ENCODE data around the gene ZBTB44.
A peak's percentile ranks its signal among the peaks of the same experiment; 100 is the strongest.
"Not testable (repeated sequence)": the region's sequence is repeated elsewhere in the genome, so short reads cannot be mapped to it uniquely, and the experiment has no call there.

The ZBTB44 gene

GRCh38 chr11:130314750-130315285 lies at the start of gene ZBTB44:
TSS of gene ZBTB44 (minus strand) at chr11:130314917. CDS start at chr11:130261873, 53,044 bp downstream.
- Histone ChIP-seq H3K36me3 (ENCODE audit: control insufficient read depth, insufficient read depth, low read length) (no peaks in the 10 kb centered on the region; the same call in 1 of the 2 replicates), H3K27ac (ENCODE audit: low read depth, low read length) (peak within 1 kb of the TSS; percentile 92), H3K9me3 (ENCODE audit: control insufficient read depth, insufficient read depth, low read length) (no peaks in the 10 kb centered on the region), H3K27me3 (ENCODE audit: control insufficient read depth, insufficient read depth, low read length) (no peaks in the 10 kb centered on the region), H3K9ac (ENCODE audit: low read depth, low read length) (peak within 1 kb of the TSS; percentile 48), H3K4me3 (ENCODE audit: low read depth, low read length) (peak within 1 kb of the TSS; percentile 79), H3K4me1 (ENCODE audit: control insufficient read depth, insufficient read depth, low read length) (peaks cover 51% of the 10 kb centered on the region)

- Histone ChIP-seq H3K27ac (ENCODE audit: low read depth, low read length) (no peak overlapping the region), H3K27me3 (ENCODE audit: control insufficient read depth, insufficient read depth, low read length) (no peaks in the 10 kb centered on the region), H3K4me3 (ENCODE audit: low read depth, low read length) (no peak overlapping the region), H3K4me1 (ENCODE audit: control insufficient read depth, insufficient read depth, low read length) (no peaks in the 10 kb centered on the region), H3K36me3 (ENCODE audit: control insufficient read depth, insufficient read depth, low read length) (no peaks in the 10 kb centered on the region), H3K9ac (ENCODE audit: low read depth, low read length) (no peak overlapping the region), H3K9me3 (ENCODE audit: control insufficient read depth, insufficient read depth, low read length) (peaks cover 10% of the 10 kb centered on the region)
Observed at GRCh38 chr11:130359419-130359818, 44.7 kb upstream of the ZBTB44 start.

- Histone ChIP-seq H3K4me1 (ENCODE audit: control insufficient read depth, insufficient read depth, low read length) (no peaks in the 10 kb centered on the region), H3K9ac (ENCODE audit: low read depth, low read length) (no peak overlapping the region), H3K27ac (ENCODE audit: low read depth, low read length) (no peak overlapping the region), H3K4me3 (ENCODE audit: low read depth, low read length) (no peak overlapping the region), H3K9me3 (ENCODE audit: control insufficient read depth, insufficient read depth, low read length) (peaks cover 19% of the 10 kb centered on the region), H3K27me3 (ENCODE audit: control insufficient read depth, insufficient read depth, low read length) (no peaks in the 10 kb centered on the region), H3K36me3 (ENCODE audit: control insufficient read depth, insufficient read depth, low read length) (no peaks in the 10 kb centered on the region)
Observed at GRCh38 chr11:130358398-130358797, 43.7 kb upstream of the ZBTB44 start.

GRCh38 chr11:130347261-130347660 lies 32.5 kb upstream of the ZBTB44 start:
- H3K27me3 ChIP-seq (ENCODE audit: control insufficient read depth, insufficient read depth, low read length): no peaks in the 10 kb centered on the region
- H3K9ac ChIP-seq (ENCODE audit: low read depth, low read length): no peak overlapping the region
- H3K4me1 ChIP-seq (ENCODE audit: control insufficient read depth, insufficient read depth, low read length): no peaks in the 10 kb centered on the region
- no peaks in the 10 kb centered on the region for H3K9me3 ChIP-seq (ENCODE audit: control insufficient read depth, insufficient read depth, low read length)
- H3K4me3 ChIP-seq (ENCODE audit: low read depth, low read length): no peak overlapping the region
- H3K27ac ChIP-seq (ENCODE audit: low read depth, low read length): no peak overlapping the region
- H3K36me3 ChIP-seq (ENCODE audit: control insufficient read depth, insufficient read depth, low read length): no peaks in the 10 kb centered on the region

GRCh38 chr11:130344841-130345240 lies 30.1 kb upstream of the ZBTB44 start:
- Histone ChIP-seq H3K4me1 (ENCODE audit: control insufficient read depth, insufficient read depth, low read length) (no peaks in the 10 kb centered on the region), H3K9me3 (ENCODE audit: control insufficient read depth, insufficient read depth, low read length) (no peaks in the 10 kb centered on the region), H3K36me3 (ENCODE audit: control insufficient read depth, insufficient read depth, low read length) (no peaks in the 10 kb centered on the region), H3K9ac (ENCODE audit: low read depth, low read length) (no peak overlapping the region), H3K27ac (ENCODE audit: low read depth, low read length) (no peak overlapping the region), H3K27me3 (ENCODE audit: control insufficient read depth, insufficient read depth, low read length) (no peaks in the 10 kb centered on the region), H3K4me3 (ENCODE audit: low read depth, low read length) (no peak overlapping the region)

GRCh38 chr11:130340671-130341319 lies 26.1 kb upstream of the ZBTB44 start:
- Histone ChIP-seq H3K27me3 (ENCODE audit: control insufficient read depth, insufficient read depth, low read length) (no peaks in the 10 kb centered on the region), H3K4me3 (ENCODE audit: low read depth, low read length) (no peak overlapping the region), H3K4me1 (ENCODE audit: control insufficient read depth, insufficient read depth, low read length) (no peaks in the 10 kb centered on the region), H3K9ac (ENCODE audit: low read depth, low read length) (no peak overlapping the region), H3K36me3 (ENCODE audit: control insufficient read depth, insufficient read depth, low read length) (no peaks in the 10 kb centered on the region), H3K27ac (ENCODE audit: low read depth, low read length) (no peak overlapping the region), H3K9me3 (ENCODE audit: control insufficient read depth, insufficient read depth, low read length) (no peaks in the 10 kb centered on the region)

GRCh38 chr11:130338667-130339066 lies 23.9 kb upstream of the ZBTB44 start:
- Histone ChIP-seq H3K9ac (ENCODE audit: low read depth, low read length) (no peak overlapping the region), H3K27me3 (ENCODE audit: control insufficient read depth, insufficient read depth, low read length) (no peaks in the 10 kb centered on the region), H3K27ac (ENCODE audit: low read depth, low read length) (no peak overlapping the region), H3K9me3 (ENCODE audit: control insufficient read depth, insufficient read depth, low read length) (no peaks in the 10 kb centered on the region), H3K4me1 (ENCODE audit: control insufficient read depth, insufficient read depth, low read length) (no peaks in the 10 kb centered on the region), H3K4me3 (ENCODE audit: low read depth, low read length) (no peak overlapping the region), H3K36me3 (ENCODE audit: control insufficient read depth, insufficient read depth, low read length) (no peaks in the 10 kb centered on the region)

- Histone ChIP-seq H3K27ac (ENCODE audit: low read depth, low read length) (no peak overlapping the region), H3K9ac (ENCODE audit: low read depth, low read length) (no peak overlapping the region), H3K9me3 (ENCODE audit: control insufficient read depth, insufficient read depth, low read length) (no peaks in the 10 kb centered on the region), H3K4me1 (ENCODE audit: control insufficient read depth, insufficient read depth, low read length) (no peaks in the 10 kb centered on the region), H3K27me3 (ENCODE audit: control insufficient read depth, insufficient read depth, low read length) (no peaks in the 10 kb centered on the region), H3K4me3 (ENCODE audit: low read depth, low read length) (no peak overlapping the region), H3K36me3 (ENCODE audit: control insufficient read depth, insufficient read depth, low read length) (no peaks in the 10 kb centered on the region)
Observed at GRCh38 chr11:130337281-130338089, 22.8 kb upstream of the ZBTB44 start.

GRCh38 chr11:130331397-130331796 lies 16.7 kb upstream of the ZBTB44 start:
- not testable (repeated sequence) for H3K36me3 ChIP-seq (ENCODE audit: control insufficient read depth, insufficient read depth, low read length); H3K27ac ChIP-seq (ENCODE audit: low read depth, low read length); H3K27me3 ChIP-seq (ENCODE audit: control insufficient read depth, insufficient read depth, low read length); H3K9ac ChIP-seq (ENCODE audit: low read depth, low read length); H3K4me3 ChIP-seq (ENCODE audit: low read depth, low read length); H3K9me3 ChIP-seq (ENCODE audit: control insufficient read depth, insufficient read depth, low read length)
- peaks cover 10% of the 10 kb centered on the region; the same call in 1 of the 2 replicates for H3K4me1 ChIP-seq (ENCODE audit: control insufficient read depth, insufficient read depth, low read length)

- no peak overlapping the region for H3K9ac ChIP-seq (ENCODE audit: low read depth, low read length)
- H3K36me3 ChIP-seq (ENCODE audit: control insufficient read depth, insufficient read depth, low read length): no peaks in the 10 kb centered on the region
- peaks cover 10% of the 10 kb centered on the region; the same call in 1 of the 2 replicates for H3K4me1 ChIP-seq (ENCODE audit: control insufficient read depth, insufficient read depth, low read length)
- no peaks in the 10 kb centered on the region for H3K9me3 ChIP-seq (ENCODE audit: control insufficient read depth, insufficient read depth, low read length)
- H3K4me3 ChIP-seq (ENCODE audit: low read depth, low read length): no peak overlapping the region
- H3K27ac ChIP-seq (ENCODE audit: low read depth, low read length): no peak overlapping the region
- no peaks in the 10 kb centered on the region for H3K27me3 ChIP-seq (ENCODE audit: control insufficient read depth, insufficient read depth, low read length)
Observed at GRCh38 chr11:130330101-130330684, 15.5 kb upstream of the ZBTB44 start.

- Histone ChIP-seq H3K27me3 (ENCODE audit: control insufficient read depth, insufficient read depth, low read length) (no peaks in the 10 kb centered on the region), H3K4me1 (ENCODE audit: control insufficient read depth, insufficient read depth, low read length) (peaks cover 10% of the 10 kb centered on the region; the same call in 1 of the 2 replicates), H3K4me3 (ENCODE audit: low read depth, low read length) (no peak overlapping the region), H3K9ac (ENCODE audit: low read depth, low read length) (no peak overlapping the region), H3K27ac (ENCODE audit: low read depth, low read length) (no peak overlapping the region), H3K36me3 (ENCODE audit: control insufficient read depth, insufficient read depth, low read length) (no peaks in the 10 kb centered on the region), H3K9me3 (ENCODE audit: control insufficient read depth, insufficient read depth, low read length) (no peaks in the 10 kb centered on the region)
Observed at GRCh38 chr11:130328420-130328819, 13.7 kb upstream of the ZBTB44 start.

All from HUES48 (cell line).